Endothelial cell of umbilical vein (primary cell): Measurements from ENCODE around the gene SMIM3. TPM values are rescaled to one million over a fixed set of nuclear protein-coding genes. Genes with fewer than 3 reads are reported as not detected.

ENCODE experiments used
- Bru-seq: library from RNA; stranded (reverse); fragments of 400-500 nt; gene quantifications from one replicate; lab custom pipeline; 2021; lab: Mats Ljungman, UMichigan
- BruChase-seq, 2 experiments: library from RNA; stranded (reverse); fragments of 400-500 nt; gene quantifications; one replicate each; lab custom pipeline; 2021; lab: Mats Ljungman, UMichigan
- BruUV-seq: library from RNA; stranded (reverse); fragments of 400-500 nt; replicated peaks from 2 replicates; lab custom pipeline; 2021; lab: Mats Ljungman, UMichigan
- CTCF ChIA-PET: fragments of 300-600, 350-600 bp; sonication (Branson Sonifier 250); formaldehyde crosslinking; loops from one replicate; lab custom pipeline; 2021; ENCODE audit warnings: antibody characterized with exemption, inconsistent platforms; lab: Charles Lee
- POLR2A ChIA-PET: fragments of 300-600, 350-600 bp; sonication (Branson Sonifier 250); formaldehyde crosslinking; loops from one replicate; lab custom pipeline; 2021; ENCODE audit warnings: antibody characterized with exemption, inconsistent platforms; lab: Charles Lee
- DNase-seq: peaks from one replicate; pipeline ENCODE4 v3.0.0-alpha.2; 2011; ENCODE audit warnings: low read depth, low spot score
- FAIRE-seq: peaks from 2 replicates; lab custom pipeline; 2011; peaks lifted over from hg19 to GRCh38; lab: Jason Lieb, UNC
- H2AFZ ChIP-seq: 2 replicates; pipeline ENCODE4 v1.6.0; 2012; ENCODE audit warnings: low read depth, low read length, control low read depth, inconsistent platforms
- H3K27ac ChIP-seq: 2 replicates; pipeline ENCODE4 v1.5.1; 2011; ENCODE audit warnings: low read depth, mild to moderate bottlenecking, control low read depth, low read length, moderate library complexity; ENCODE audit not compliant: insufficient read depth
- H3K27me3 ChIP-seq, 2 experiments: 2 replicates each; pipeline versions ENCODE4 v1.6.0 to v1.6.1; 2011; ENCODE audit warnings: low read length in 2 of 2, mixed read lengths in 1 of 2; ENCODE audit not compliant: control insufficient read depth in 2 of 2, insufficient read depth in 2 of 2
- H3K36me3 ChIP-seq, 2 experiments: 2 replicates in 1 of 2; 3 replicates in 1 of 2; pipeline ENCODE4 v1.5.1; 2011; ENCODE audit warnings: low read length in 2 of 2, mild to moderate bottlenecking in 1 of 2, moderate library complexity in 1 of 2; ENCODE audit not compliant: control insufficient read depth in 2 of 2, insufficient read depth in 2 of 2; ENCODE audit errors: extremely low read depth in 1 of 2
- H3K4me1 ChIP-seq: 3 replicates; pipeline ENCODE4 v1.5.1; 2011; ENCODE audit warnings: mild to moderate bottlenecking, low read length; ENCODE audit not compliant: control insufficient read depth, insufficient read depth; ENCODE audit errors: extremely low read depth
- H3K4me2 ChIP-seq: 2 replicates; pipeline ENCODE4 v1.6.1; 2011; ENCODE audit warnings: low read length, control low read depth, mixed read lengths; ENCODE audit not compliant: insufficient read depth
- H3K4me3 ChIP-seq, 3 experiments: fragments of 200-600 bp in 1 of 3; sonication (generic), shearing (Covaris generic) in 1 of 3; replicated peaks in 1 of 3; 2 replicates each; pipeline ENCODE4 v1.5.1; 2011 to 2016; ENCODE audit warnings: control low read depth in 3 of 3, low read length in 3 of 3, mild to moderate bottlenecking in 2 of 3, inconsistent platforms in 1 of 3, low read depth in 1 of 3, moderate library complexity in 1 of 3; ENCODE audit not compliant: insufficient read depth in 1 of 3
- H3K79me2 ChIP-seq: 2 replicates; pipeline ENCODE4 v1.6.0; 2012; ENCODE audit warnings: low read length, inconsistent platforms; ENCODE audit not compliant: control insufficient read depth, insufficient read depth
- H3K9ac ChIP-seq: replicated peaks from 2 replicates; pipeline ENCODE3; 2011; ENCODE audit warnings: low read length, control low read depth; ENCODE audit not compliant: insufficient read depth; ENCODE audit errors: extremely low read depth
- H3K9me1 ChIP-seq: replicated peaks from 3 replicates; pipeline ENCODE4 v1.6.0; 2011; ENCODE audit warnings: mild to moderate bottlenecking, low read length; ENCODE audit not compliant: control insufficient read depth, insufficient read depth; ENCODE audit errors: extremely low read depth
- H3K9me3 ChIP-seq: replicated peaks from 2 replicates; pipeline ENCODE4 v1.5.1; 2012; ENCODE audit warnings: low read length, inconsistent platforms; ENCODE audit not compliant: control insufficient read depth, insufficient read depth
- H4K20me1 ChIP-seq: replicated peaks from 2 replicates; pipeline ENCODE3; 2011; ENCODE audit warnings: mild to moderate bottlenecking, low read length; ENCODE audit not compliant: control insufficient read depth, insufficient read depth; ENCODE audit errors: extremely low read depth
- CTCF ChIP-seq, 2 donors: IDR thresholded peaks; 1 replicate in 1 of 2; 2 replicates in 1 of 2; pipeline ENCODE4 v1.5.1; 2011; ENCODE audit warnings: low read length in 2 of 2, mild to moderate bottlenecking in 2 of 2, moderate library complexity in 2 of 2, control low read depth in 1 of 2, inconsistent platforms in 1 of 2, low read depth in 1 of 2; ENCODE audit not compliant: insufficient read depth in 1 of 2; ENCODE audit errors: extremely low read depth in 1 of 2
- EZH2 ChIP-seq: IDR thresholded peaks from 2 replicates; pipeline ENCODE4 v1.6.1; 2012; ENCODE audit warnings: borderline replicate concordance, low read depth, mild to moderate bottlenecking, moderate library complexity, low read length, inconsistent platforms; ENCODE audit not compliant: severe bottlenecking
- MYC ChIP-seq: IDR thresholded peaks from one replicate; pipeline ENCODE4 v1.6.1; 2011; ENCODE audit warnings: mild to moderate bottlenecking, low read depth, low read length
- dilution Hi-C: fragments of 300-500 bp; cut with MboI; formaldehyde crosslinking; loops from one replicate; pipeline ENCODE4 v1.15.0; 2019; ENCODE audit warnings: low sequenced_read_pairs; ENCODE audit not compliant: extremely low pct_ligation_motif_present
- intact Hi-C: fragments of 100-400 bp; cut with micrococcal nuclease; formaldehyde crosslinking; loops from one replicate; pipeline ENCODE4 v1.10.0; 2022
- long read RNA-seq: library from polyadenylated mRNA; stranded (forward); transcript quantifications from one replicate; pipeline ENCODE4 v2.0.0, GENCODE V29; 2021
- polyA minus RNA-seq, 3 experiments: library from RNA; depleted of rRNA, polyadenylated mRNA; stranded (reverse); fragments of >200 nt; gene quantifications; 1 replicate in 1 of 3; 2 replicates in 2 of 3; pipeline ENCODE4 v1.2.3, GENCODE V29; 2011
- polyA plus RNA-seq, 4 experiments: library from polyadenylated mRNA; depleted of rRNA in 3 of 4; stranded (reverse) in 3 of 4; unstranded in 1 of 4; fragments of >200 nt; gene quantifications; 2 replicates each; pipeline versions ENCODE4 v1.2.1 to v1.2.3, GENCODE V29; 2011 to 2012; ENCODE audit warnings: missing spikeins in 1 of 4
- total RNA-seq: library from RNA; stranded (reverse); gene quantifications from 2 replicates; pipeline ENCODE4 v1.2.3, GENCODE V29; 2021

SMIM3 gene
- total RNA-seq: 0.97 and 1.0 TPM in 2 replicates
- polyA plus RNA-seq: 1.4 and 2.0 TPM in 2 replicates
- 1.8 TPM in 2 replicates for polyA plus RNA-seq (2011; cell fraction: cytosol; rRNA removed)
- polyA plus RNA-seq (2011; cell fraction: nucleus; rRNA removed): 0.74 and 0.94 TPM in 2 replicates
- polyA plus RNA-seq (2012): 0.59 and 1.2 TPM in 2 replicates
- polyA minus RNA-seq: 0.75 and 1.6 TPM in 2 replicates
- not detected for polyA minus RNA-seq (2011; cell fraction: cytosol; rRNA and poly(A)+ RNA removed)
- 0.48 TPM in 2 replicates for polyA minus RNA-seq (2011; cell fraction: nucleus; rRNA and poly(A)+ RNA removed)
- percentile 24 among the genes with signal in this experiment for Bru-seq, nascent RNA
- percentile 33 among the genes with signal in this experiment for BruChase-seq, experiment 1, labeled RNA remaining after a 6-hour chase
- BruChase-seq, experiment 2, labeled RNA remaining after a 2-hour chase: percentile 32 among the genes with signal in this experiment
- long read RNA-seq, transcript SMIM3-201 (2 exons, 2,332 nt): major isoform, 5 of 5 reads
- long read RNA-seq, partial matches to known transcripts: 0 of 5 reads
- long read RNA-seq, other reads (novel, unspliced or antisense): 0 of 5 reads

- Histone ChIP-seq H2AFZ (peak within 1 kb of the TSS; percentile 73), H3K79me2 (no peaks in the 10 kb centered on the region), H3K4me2 (peak within 1 kb of the TSS; percentile 63), H3K4me3 (peak within 1 kb of the TSS; percentile 7 to 41 (median 40)), H3K9ac (no peak within 1 kb of the TSS), H4K20me1 (no peaks in the 10 kb centered on the region), H3K9me3 (no peaks in the 10 kb centered on the region), H3K27me3 (peaks cover 30 to 43% of the 10 kb centered on the region in 2 experiments), H3K27ac (no peak within 1 kb of the TSS), H3K4me1 (peaks cover 30% of the 10 kb centered on the region), H3K9me1 (no peaks in the 10 kb centered on the region), H3K36me3 (no peaks in the 10 kb centered on the region)
- CTCF ChIA-PET: interaction anchor here (0.6 to 2.6 kb wide), 16 partner anchors 8 to 218 kb away, joined by 3 to 25 read pairs (median 7); partner anchors contain the start of genes DCTN4, IRGM and RBM22
- dilution Hi-C loops (no loop called here), intact Hi-C loops (loop anchor here (1.0 kb wide), 3 partner anchors 19 to 217 kb away; partner anchors contain the start of genes DCTN4 and RBM22)
- BruUV-seq: no TSS peak
- peak; percentile 77 for FAIRE-seq
- peak; percentile 58 for DNase-seq
- TF ChIP-seq CTCF (IDR thresholded peaks at IDR 0.05; ENCODE audit: extremely low read depth in 1 of 2, insufficient read depth in 1 of 2, low read depth in 1 of 2, low read length in 2 of 2) (peak; percentile 20 to 56), EZH2 (peak; percentile 64), MYC (no peak)
- POLR2A ChIA-PET: no interaction called here
Observed at GRCh38 chr5:150778517-150779396, at the start of gene SMIM3. TSS of gene SMIM3 (plus strand) at chr5:150778757. CDS start at chr5:150795441, 16,684 bp downstream.
